ENCODE measurements around the gene ASCC1.

ASCC1 gene

GRCh38 chr10:72096115-72097000 lies 119.7 kb downstream of the ASCC1 start:
- DNase-seq, result peak; percentile 39

- no peak for DNase-seq
These were observed 120.9 kb downstream of the ASCC1 start for GRCh38 chr10:72095195-72095594.

GRCh38 chr10:72094574-72094973 lies 121.5 kb downstream of the ASCC1 start:
- no peak for DNase-seq

- no peak for DNase-seq
These were observed 122.6 kb downstream of the ASCC1 start for GRCh38 chr10:72093450-72093849.

- no peak for DNase-seq
These were observed 123.1 kb downstream of the ASCC1 start for GRCh38 chr10:72092987-72093386.

- no peak for DNase-seq
These were observed 123.7 kb downstream of the ASCC1 start for GRCh38 chr10:72092171-72092924.

GRCh38 chr10:72090326-72090725 lies 125.8 kb downstream of the ASCC1 start:
- no peak for DNase-seq

GRCh38 chr10:72089618-72090017 lies 126.5 kb downstream of the ASCC1 start:
- DNase-seq, result no peak

GRCh38 chr10:72088889-72089575 lies 127.0 kb downstream of the ASCC1 start:
- DNase-seq, result no peak

GRCh38 chr10:72087969-72088888 lies 127.8 kb downstream of the ASCC1 start, which contains the start of gene SPOCK2:
TSS of gene SPOCK2 (minus strand) at chr10:72088551. CDS start at chr10:72088328, 223 bp downstream.
- DNase-seq, result no peak

GRCh38 chr10:72087392-72087968 lies 128.6 kb downstream of the ASCC1 start:
- no peak for DNase-seq

- DNase-seq, result no peak
These were observed 129.3 kb downstream of the ASCC1 start for GRCh38 chr10:72086466-72087391.

GRCh38 chr10:72085864-72086465 lies 130.1 kb downstream of the ASCC1 start:
- no peak for DNase-seq

GRCh38 chr10:72085166-72085565 lies 130.9 kb downstream of the ASCC1 start:
- no peak for DNase-seq

GRCh38 chr10:72083790-72084459 lies 132.2 kb downstream of the ASCC1 start:
- DNase-seq, result no peak

GRCh38 chr10:72082856-72083789 lies 133.0 kb downstream of the ASCC1 start:
- no peak for DNase-seq

GRCh38 chr10:72081772-72082590 lies 134.1 kb downstream of the ASCC1 start:
- no peak for DNase-seq

- no peak for DNase-seq
These were observed 134.9 kb downstream of the ASCC1 start for GRCh38 chr10:72081210-72081609.

All from EL (cell line).